Gastrocnemius medialis (tissue), 4 donors: ENCODE data around the gene UBC. TPM values are rescaled to one million over a fixed set of nuclear protein-coding genes. Genes with fewer than 3 reads are reported as not detected.
"Not testable (repeated sequence)": the region's sequence is repeated elsewhere in the genome, so short reads cannot be mapped to it uniquely, and the experiment has no call there.

Source experiments
- ATAC-seq, 2 donors: fragments of 150-250 bp; one replicate each; pipeline ENCODE4 v1.9.1; 2016
- DNase-seq, 2 donors: peaks; one replicate each; pipeline ENCODE4 v3.0.0-alpha.2; 2019
- H3K27ac ChIP-seq, 4 donors: fragments of 200-600 bp; sonication (generic); 1 replicate in 1 of 4; 2 replicates in 3 of 4; pipeline ENCODE4 v1.5.1; 2016 to 2018; ENCODE audit warnings: mild to moderate bottlenecking in 2 of 4, moderate library complexity in 1 of 4
- H3K27me3 ChIP-seq, 3 donors: fragments of 200-600 bp; sonication (generic) in 2 of 3; 1 replicate in 1 of 3; 2 replicates in 2 of 3; pipeline versions ENCODE4 v1.5.1 to v1.6.0; 2016 to 2019; ENCODE audit warnings: mild to moderate bottlenecking in 1 of 3, moderate library complexity in 1 of 3
- H3K36me3 ChIP-seq, 2 donors: fragments of 200-600 bp; sonication (generic) in 1 of 2; one replicate each; pipeline ENCODE4 v1.5.1; 2017 to 2018
- H3K4me1 ChIP-seq, 2 donors: fragments of 200-600 bp; sonication (generic) in 1 of 2; one replicate each; pipeline ENCODE4 v1.5.1; 2016 to 2017; ENCODE audit warnings: mild to moderate bottlenecking in 2 of 2
- H3K4me3 ChIP-seq, 4 donors: fragments of 200-600 bp; sonication (generic) in 3 of 4; 1 replicate in 1 of 4; 2 replicates in 3 of 4; pipeline ENCODE4 v1.5.1; 2016 to 2019; ENCODE audit warnings: mild to moderate bottlenecking in 2 of 4
- H3K9me3 ChIP-seq, 3 donors: fragments of 200-600 bp; sonication (generic) in 2 of 3; 1 replicate in 1 of 3; 2 replicates in 2 of 3; pipeline ENCODE4 v1.5.1; 2016 to 2019
- POLR2A ChIP-seq, 2 donors: fragments of 450-650 bp; IDR thresholded peaks; one replicate each; pipeline ENCODE4 v1.6.1; 2017; ENCODE audit warnings: antibody characterized with exemption in 2 of 2, mild to moderate bottlenecking in 2 of 2, moderate library complexity in 2 of 2
- in situ Hi-C, 4 donors: fragments of 200-750 bp; cut with MboI; loops; one replicate each; pipeline versions ENCODE4 v1.15.0 to v1.8.0; 2017; ENCODE audit warnings: low sequenced_read_pairs in 4 of 4
- intact Hi-C: fragments of 100-400 bp; cut with DNase I; formaldehyde crosslinking; loops from one replicate; pipeline ENCODE4 v1.15.1; 2023; ENCODE audit warnings: low total_unique reads
- total RNA-seq, 4 donors: library from RNA; depleted of rRNA; stranded (reverse); fragments of >200 nt; gene quantifications; one replicate each; pipeline versions ENCODE4 v1.1.0 to v1.2.3, GENCODE V29; 2016
- TF ChIP-seq, protein P1 (sequence below), 5 experiments: fragments of 450-650 bp in 3 of 5; fragments of 200-600 bp in 2 of 5; sonication (generic) in 2 of 5; IDR thresholded peaks in 4 of 5; conservative IDR thresholded peaks in 1 of 5; 1 replicate in 4 of 5; 2 replicates in 1 of 5; pipeline ENCODE4 v1.5.1; 2016 to 2019; ENCODE audit warnings: antibody characterized with exemption in 5 of 5, mild to moderate bottlenecking in 3 of 5, moderate library complexity in 3 of 5

Gene UBC
- total RNA-seq, 4 donors from 2014 or later, result 3,173 to 12,805 (median 9,048) TPM

DNA sequence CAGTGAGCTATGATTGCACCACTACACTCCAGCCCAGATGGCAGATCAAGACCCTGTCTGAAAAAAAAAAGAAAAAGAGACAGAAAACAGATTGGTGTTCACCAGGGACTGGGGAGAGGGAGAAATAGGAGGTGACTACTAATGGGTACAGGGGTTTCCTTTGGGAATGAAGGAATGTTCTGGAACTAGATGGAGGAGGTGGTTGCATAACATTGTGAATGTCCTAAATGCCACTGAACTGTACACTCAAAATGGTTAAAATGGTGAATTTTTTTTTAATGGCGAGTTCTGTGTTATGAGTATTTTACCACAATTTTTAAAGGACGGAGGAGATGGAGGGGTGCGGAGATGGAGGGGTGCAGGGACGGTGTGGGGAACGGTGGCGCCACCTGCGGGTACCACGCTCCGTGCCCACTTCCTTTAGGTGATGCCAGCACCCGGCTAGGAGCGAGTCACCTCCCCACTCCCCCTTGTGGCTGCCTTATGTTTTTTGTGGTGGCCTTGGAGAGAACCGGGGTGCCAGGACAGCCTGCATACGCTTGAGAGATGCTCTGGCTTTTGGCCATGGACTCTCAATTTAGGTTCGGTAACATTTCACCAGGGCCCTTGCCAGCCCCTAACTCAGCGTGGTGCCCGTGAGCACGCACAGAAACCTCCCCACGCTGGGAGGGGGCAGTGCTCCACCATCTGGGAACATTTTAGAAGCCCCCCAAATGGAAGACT is 16.1 kb downstream of the UBC start:
- Histone ChIP-seq H3K4me3 (no peak overlapping the region), H3K9me3 (no peaks in the 10 kb centered on the region), H3K27me3 (no peaks in the 10 kb centered on the region), H3K4me1 (peaks cover 13 to 15% of the 10 kb centered on the region in 2 donors), H3K36me3 (no peaks in the 10 kb centered on the region), H3K27ac (no peak overlapping the region)
- ATAC-seq (peak; percentile 31 to 34), DNase-seq (peak in 1 of 2 donors; percentile 25)
- in situ Hi-C loops, result no loop called here
- intact Hi-C loops, result no loop called here
- TF ChIP-seq POLR2A (IDR thresholded peaks at IDR 0.05), result no peak
- TF ChIP-seq, protein P1, sequence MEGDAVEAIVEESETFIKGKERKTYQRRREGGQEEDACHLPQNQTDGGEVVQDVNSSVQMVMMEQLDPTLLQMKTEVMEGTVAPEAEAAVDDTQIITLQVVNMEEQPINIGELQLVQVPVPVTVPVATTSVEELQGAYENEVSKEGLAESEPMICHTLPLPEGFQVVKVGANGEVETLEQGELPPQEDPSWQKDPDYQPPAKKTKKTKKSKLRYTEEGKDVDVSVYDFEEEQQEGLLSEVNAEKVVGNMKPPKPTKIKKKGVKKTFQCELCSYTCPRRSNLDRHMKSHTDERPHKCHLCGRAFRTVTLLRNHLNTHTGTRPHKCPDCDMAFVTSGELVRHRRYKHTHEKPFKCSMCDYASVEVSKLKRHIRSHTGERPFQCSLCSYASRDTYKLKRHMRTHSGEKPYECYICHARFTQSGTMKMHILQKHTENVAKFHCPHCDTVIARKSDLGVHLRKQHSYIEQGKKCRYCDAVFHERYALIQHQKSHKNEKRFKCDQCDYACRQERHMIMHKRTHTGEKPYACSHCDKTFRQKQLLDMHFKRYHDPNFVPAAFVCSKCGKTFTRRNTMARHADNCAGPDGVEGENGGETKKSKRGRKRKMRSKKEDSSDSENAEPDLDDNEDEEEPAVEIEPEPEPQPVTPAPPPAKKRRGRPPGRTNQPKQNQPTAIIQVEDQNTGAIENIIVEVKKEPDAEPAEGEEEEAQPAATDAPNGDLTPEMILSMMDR (IDR thresholded peaks at IDR 0.05 in 4 of 5, conservative IDR thresholded peaks at IDR 0.05 in 1 of 5), result peak in 3 of 5 experiments; percentile 8 to 51 (median 45)

GRCh38 chr12:124896461-124896860 is 18.0 kb downstream of the UBC start:
- in situ Hi-C loops (no loop called here), intact Hi-C loops (no loop called here)
- H3K27ac ChIP-seq, result no peak overlapping the region
- H3K9me3 ChIP-seq, result no peaks in the 10 kb centered on the region
- no peaks in the 10 kb centered on the region for H3K36me3 ChIP-seq
- TF ChIP-seq, protein P1 (IDR thresholded peaks at IDR 0.05 in 4 of 5, conservative IDR thresholded peaks at IDR 0.05 in 1 of 5), result no peak
- no peak for TF ChIP-seq POLR2A (IDR thresholded peaks at IDR 0.05)
- DNase-seq (no peak), ATAC-seq (no peak)
- peaks cover 13 to 15% of the 10 kb centered on the region in 2 donors for H3K4me1 ChIP-seq
- no peak overlapping the region for H3K4me3 ChIP-seq
- H3K27me3 ChIP-seq, result no peaks in the 10 kb centered on the region

DNA sequence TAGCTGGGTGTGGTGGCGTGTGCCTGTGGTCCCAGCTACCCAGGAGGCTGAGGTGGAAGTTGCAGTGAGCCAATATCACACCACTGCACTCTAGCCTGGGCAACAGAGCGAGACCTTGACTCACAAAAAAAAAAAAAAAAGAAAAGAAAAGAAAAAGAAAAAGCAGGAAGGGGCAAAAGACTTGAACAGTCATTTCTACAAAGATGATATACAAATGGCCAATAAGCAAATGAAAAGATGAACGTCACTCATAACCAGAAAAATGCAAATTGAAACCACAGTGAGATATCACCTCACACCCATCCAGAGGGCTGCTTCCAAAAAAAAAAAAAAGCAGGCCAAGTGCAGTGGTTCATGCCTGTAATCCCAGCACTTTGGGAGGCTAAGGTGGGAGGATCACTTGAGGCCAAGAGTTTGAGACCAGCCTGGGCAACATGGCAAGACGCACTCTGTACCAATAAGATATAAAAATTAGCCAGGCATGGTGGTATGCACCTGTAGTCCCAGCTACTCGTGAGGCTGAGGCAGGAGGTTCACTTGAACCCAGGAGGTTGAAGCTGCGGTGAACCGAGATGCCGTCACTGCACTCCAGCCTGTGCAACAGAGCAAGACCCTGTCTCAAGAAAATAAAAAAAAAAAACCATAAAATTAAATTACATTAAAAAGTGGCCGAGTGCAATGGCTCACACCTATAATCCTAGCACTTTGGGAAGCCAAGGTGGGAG is 20.5 kb downstream of the UBC start:
- Histone ChIP-seq H3K9me3 (no peaks in the 10 kb centered on the region), H3K4me3 (no peak overlapping the region), H3K27ac (no peak overlapping the region), H3K27me3 (no peaks in the 10 kb centered on the region), H3K4me1 (peaks cover 7 to 10% of the 10 kb centered on the region in 2 donors), H3K36me3 (no peaks in the 10 kb centered on the region)
- in situ Hi-C loops, result no loop called here
- DNase-seq, result no peak
- intact Hi-C loops, result no loop called here
- TF ChIP-seq, protein P1 (IDR thresholded peaks at IDR 0.05 in 4 of 5, conservative IDR thresholded peaks at IDR 0.05 in 1 of 5), result no peak
- no peak for TF ChIP-seq POLR2A (IDR thresholded peaks at IDR 0.05)
- ATAC-seq, result no peak

DNA sequence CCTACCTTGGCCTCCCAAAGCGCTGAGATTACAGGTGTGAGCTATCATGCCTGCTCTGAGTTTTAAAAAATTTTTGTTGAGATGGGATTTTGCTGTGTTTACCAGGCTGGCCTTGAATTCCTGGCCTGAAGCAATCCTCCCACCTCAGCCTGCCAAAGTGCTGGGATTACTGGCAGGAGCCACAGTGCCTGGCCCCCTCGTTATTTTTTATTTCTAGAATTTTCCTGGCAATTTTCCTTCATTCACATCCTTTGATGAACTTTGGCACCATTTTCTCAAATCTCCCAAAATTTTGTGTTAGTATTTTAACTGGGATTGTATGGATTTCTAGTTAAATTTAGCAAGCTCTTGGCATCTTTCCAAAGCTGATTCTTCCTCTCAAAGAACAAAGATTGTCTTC is 26.2 kb downstream of the UBC start:
- Histone ChIP-seq H3K36me3 (no peaks in the 10 kb centered on the region), H3K9me3 (no peaks in the 10 kb centered on the region), H3K4me3 (no peak overlapping the region), H3K4me1 (no peaks in the 10 kb centered on the region), H3K27me3 (no peaks in the 10 kb centered on the region), H3K27ac (no peak overlapping the region)
- no peak for TF ChIP-seq POLR2A (IDR thresholded peaks at IDR 0.05)
- TF ChIP-seq, protein P1 (IDR thresholded peaks at IDR 0.05 in 4 of 5, conservative IDR thresholded peaks at IDR 0.05 in 1 of 5), result no peak
- DNase-seq, result no peak
- no peak for ATAC-seq
- intact Hi-C loops (no loop called here), in situ Hi-C loops (no loop called here)

GRCh38 chr12:124887766-124888165 is 26.7 kb downstream of the UBC start:
- H3K27me3 ChIP-seq, intact Hi-C loops, H3K4me1 ChIP-seq, H3K4me3 ChIP-seq, H3K36me3 ChIP-seq, ATAC-seq, in situ Hi-C loops, DNase-seq, H3K9me3 ChIP-seq, H3K27ac ChIP-seq: not testable (repeated sequence)
